Mammary microvascular endothelial cell (primary cell): ENCODE data around the gene TOPAZ1. TPM values are rescaled to one million over a fixed set of nuclear protein-coding genes. Genes with fewer than 3 reads are reported as not detected.

Experiments used
- total RNA-seq: library from RNA; depleted of rRNA; stranded (reverse); fragments of >200 nt; gene quantifications from 2 replicates; pipeline ENCODE4 v1.2.3, GENCODE V29; 2015

TOPAZ1 gene
- not detected in 2 replicates for total RNA-seq

DNA sequence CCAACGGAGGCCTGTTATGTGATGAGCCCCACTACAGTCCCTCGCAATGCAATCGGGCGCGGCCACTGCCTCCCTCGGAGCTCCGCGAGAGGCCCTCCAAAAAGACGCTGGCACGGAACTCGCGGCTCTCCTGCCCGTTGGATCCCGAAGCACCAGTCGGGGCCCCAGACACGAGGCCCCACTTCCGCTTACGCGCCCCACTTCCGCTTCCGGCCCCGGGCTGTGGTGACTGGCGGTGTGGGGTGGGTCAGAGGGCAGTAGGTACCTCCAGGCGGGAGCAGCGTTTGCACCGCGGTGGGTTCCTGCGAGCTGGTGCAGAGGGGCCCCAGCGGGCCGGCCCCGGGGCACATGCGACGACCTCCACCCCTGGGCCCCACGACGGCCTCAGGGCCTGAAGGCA is at the start of gene TOPAZ1:
Gene TOPAZ1 (plus strand): TSS at position 181 of the 400 bp plus-strand sequence. CDS start 168 bp downstream, at position 349.

DNA sequence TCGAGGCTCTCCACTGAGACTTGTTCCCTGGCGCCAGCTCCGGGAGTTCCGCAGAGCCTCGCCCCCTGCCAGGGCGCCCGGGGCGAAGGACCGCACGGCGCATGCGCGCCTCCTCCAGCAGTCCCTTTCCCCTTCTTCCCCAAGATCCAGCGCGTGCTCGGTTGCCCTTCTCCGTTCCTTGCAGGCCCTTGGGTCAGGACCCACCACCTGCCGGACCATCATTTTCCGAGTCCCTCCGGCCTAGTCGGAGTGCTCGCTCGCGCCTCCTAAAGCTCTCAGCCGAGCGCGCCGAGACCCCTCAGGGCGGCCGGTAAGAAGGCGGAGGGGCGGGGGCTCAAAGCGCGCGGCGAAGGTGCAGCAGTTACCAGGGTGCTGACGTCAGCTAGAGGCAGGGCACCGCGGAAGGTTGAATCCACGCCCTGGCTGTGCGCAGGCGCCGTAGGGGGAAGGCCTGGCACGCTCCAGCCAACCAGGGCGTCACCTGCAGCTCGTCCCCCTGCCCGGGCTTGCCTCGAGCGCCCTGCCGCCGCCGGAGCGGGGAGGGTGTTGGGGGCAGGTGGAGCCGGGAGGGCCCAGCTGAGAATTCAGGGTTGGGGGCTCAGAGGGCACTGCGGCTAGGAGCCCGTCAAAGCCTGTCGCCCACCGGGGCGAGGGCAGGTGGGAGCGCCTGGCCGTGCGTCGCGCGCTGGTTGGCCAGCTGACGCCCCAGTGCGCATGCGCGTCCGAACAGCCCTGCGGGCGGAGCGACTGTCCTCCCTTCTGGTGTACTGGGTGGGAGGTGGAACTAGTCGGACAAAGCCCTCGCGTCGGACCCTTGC is 96.5 kb downstream of the TOPAZ1 start, which contains the start of gene TCAIM:
Gene TCAIM (plus strand): TSS at position 757 of the 818 bp plus-strand sequence. CDS start 16,017 bp downstream, outside the sequence.

Other genes with a start within 250 kb of the TOPAZ1 start
- gene TCAIM, start 96.9 kb downstream of the TOPAZ1 start, total RNA-seq, result 24.1 and 26.8 TPM in 2 replicates
- 3.2 and 3.8 TPM in 2 replicates for gene ZNF445, start 235.8 kb downstream of the TOPAZ1 start, total RNA-seq